Activated naive CD4-positive, alpha-beta T cell treated with anti-CD3 and anti-CD28 coated beads, Interleukin-2, amount 50 U/mL, for 24 hours (primary cell): Measurements from ENCODE around the gene RFPL1.
"Not testable (repeated sequence)": the region's sequence is repeated elsewhere in the genome, so short reads cannot be mapped to it uniquely, and the experiment has no call there.

Source experiments
- H3K27ac Mint-ChIP-seq: one replicate; pipeline ENCODE4 v1.8.0; 2021; ENCODE audit warnings: mild to moderate bottlenecking, mixed read lengths
- H3K27me3 Mint-ChIP-seq: one replicate; pipeline ENCODE4 v1.8.0; 2021; ENCODE audit warnings: mixed read lengths
- H3K36me3 Mint-ChIP-seq: one replicate; pipeline ENCODE4 v1.8.0; 2021; ENCODE audit warnings: mixed read lengths
- H3K4me1 Mint-ChIP-seq: one replicate; pipeline ENCODE4 v1.8.0; 2021; ENCODE audit warnings: mixed read lengths
- H3K4me3 Mint-ChIP-seq: one replicate; pipeline ENCODE4 v1.8.0; 2021; ENCODE audit warnings: mild to moderate bottlenecking, mixed read lengths
- H3K9me3 Mint-ChIP-seq: one replicate; pipeline ENCODE4 v1.8.0; 2021; ENCODE audit warnings: mixed read lengths

Gene RFPL1

DNA sequence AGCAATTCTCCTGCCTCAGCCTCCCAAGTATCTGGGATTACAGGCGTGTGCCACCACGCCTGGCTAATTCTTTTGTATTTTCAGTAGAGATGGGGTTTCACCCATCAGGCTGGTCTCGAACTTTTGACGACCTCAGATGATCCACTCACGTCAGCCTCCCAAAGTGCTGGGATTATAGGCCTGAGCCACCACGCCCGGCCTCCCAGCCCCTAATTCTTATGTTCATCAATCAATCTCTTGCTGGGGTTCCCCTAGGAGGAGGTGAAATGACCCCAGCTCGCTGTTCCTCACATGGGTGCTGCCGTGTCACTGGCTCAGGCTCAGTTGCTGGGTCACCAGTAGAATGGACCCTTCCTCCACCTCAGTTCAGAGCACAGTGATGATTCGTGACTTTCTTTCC is at the start of gene RFPL1:
RFPL1 (plus strand) TSS at position 301 of the 400 bp plus-strand sequence.
- H3K4me1 Mint-ChIP-seq, H3K27ac Mint-ChIP-seq, H3K36me3 Mint-ChIP-seq, H3K4me3 Mint-ChIP-seq, H3K27me3 Mint-ChIP-seq, H3K9me3 Mint-ChIP-seq: not testable (repeated sequence)

DNA sequence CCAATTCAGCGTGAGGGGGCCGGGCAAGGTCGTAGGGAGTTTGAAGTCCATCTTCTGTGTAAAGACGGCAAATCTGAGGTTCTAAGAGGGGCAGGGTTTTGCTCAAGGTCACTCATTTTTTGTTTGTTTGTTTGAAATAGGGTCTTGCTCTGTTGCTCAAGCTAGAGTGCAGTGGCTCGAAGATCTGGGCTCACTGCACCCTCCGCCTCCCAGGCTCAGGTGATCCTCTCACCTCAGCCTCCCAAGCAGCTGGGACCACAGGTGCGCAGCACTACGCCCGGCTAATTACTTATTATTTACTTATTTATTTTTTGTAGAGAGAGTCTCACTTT is 49.7 kb upstream of the RFPL1 start:
- H3K27me3 Mint-ChIP-seq = no peaks in the 10 kb centered on the region
- peaks cover 40% of the 10 kb centered on the region for H3K4me1 Mint-ChIP-seq
- peak overlapping the region; percentile 82 for H3K27ac Mint-ChIP-seq
- H3K36me3 Mint-ChIP-seq = no peaks in the 10 kb centered on the region
- no peaks in the 10 kb centered on the region for H3K9me3 Mint-ChIP-seq
- peak overlapping the region; percentile 93 for H3K4me3 Mint-ChIP-seq

DNA sequence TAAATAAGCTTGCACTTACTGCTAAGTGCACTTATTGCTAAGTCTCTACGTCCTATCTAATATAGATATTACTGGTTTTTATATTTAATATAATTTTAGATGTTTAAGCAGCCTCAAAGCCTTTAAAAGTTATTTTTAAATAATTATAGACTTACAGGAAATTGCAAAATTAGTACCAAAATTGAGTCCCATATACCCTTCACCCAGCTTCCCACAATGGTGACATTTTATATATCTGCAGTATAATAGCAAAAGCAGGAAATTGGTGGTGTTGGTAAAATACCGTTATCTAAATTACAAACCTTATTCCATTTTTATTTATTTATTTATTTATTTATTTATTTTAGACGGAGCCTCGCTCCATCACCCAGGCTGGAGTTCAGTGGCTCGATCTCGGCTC is 48.1 kb upstream of the RFPL1 start:
- no peaks in the 10 kb centered on the region for H3K9me3 Mint-ChIP-seq
- H3K27ac Mint-ChIP-seq = no peak overlapping the region
- no peaks in the 10 kb centered on the region for H3K36me3 Mint-ChIP-seq
- H3K27me3 Mint-ChIP-seq = no peaks in the 10 kb centered on the region
- peaks cover 35% of the 10 kb centered on the region for H3K4me1 Mint-ChIP-seq
- H3K4me3 Mint-ChIP-seq = no peak overlapping the region

DNA sequence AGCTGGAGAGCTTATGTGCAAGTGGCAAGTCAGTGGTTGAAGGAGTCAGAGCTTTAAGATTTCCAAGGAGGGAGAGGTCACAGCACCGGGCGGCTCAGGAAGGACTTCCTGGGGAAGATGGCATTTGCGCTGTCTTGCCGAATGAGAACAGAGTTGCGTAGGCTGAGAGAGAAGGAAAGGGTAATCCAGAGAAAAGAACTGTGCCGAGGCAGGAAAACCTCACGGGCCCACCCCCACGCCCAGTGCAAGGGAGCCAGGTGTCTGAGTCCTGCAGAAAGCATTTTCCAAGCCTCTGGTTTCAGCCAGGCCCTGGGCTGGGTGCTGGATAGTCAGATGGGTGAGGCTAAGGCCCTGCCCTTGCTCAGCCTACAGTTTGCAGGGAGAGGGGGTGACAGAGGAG is 46.8 kb upstream of the RFPL1 start:
- Mint-ChIP-seq H3K4me3 (no peak overlapping the region), H3K9me3 (no peaks in the 10 kb centered on the region), H3K4me1 (peaks cover 22% of the 10 kb centered on the region), H3K27ac (no peak overlapping the region), H3K36me3 (no peaks in the 10 kb centered on the region), H3K27me3 (no peaks in the 10 kb centered on the region)

DNA sequence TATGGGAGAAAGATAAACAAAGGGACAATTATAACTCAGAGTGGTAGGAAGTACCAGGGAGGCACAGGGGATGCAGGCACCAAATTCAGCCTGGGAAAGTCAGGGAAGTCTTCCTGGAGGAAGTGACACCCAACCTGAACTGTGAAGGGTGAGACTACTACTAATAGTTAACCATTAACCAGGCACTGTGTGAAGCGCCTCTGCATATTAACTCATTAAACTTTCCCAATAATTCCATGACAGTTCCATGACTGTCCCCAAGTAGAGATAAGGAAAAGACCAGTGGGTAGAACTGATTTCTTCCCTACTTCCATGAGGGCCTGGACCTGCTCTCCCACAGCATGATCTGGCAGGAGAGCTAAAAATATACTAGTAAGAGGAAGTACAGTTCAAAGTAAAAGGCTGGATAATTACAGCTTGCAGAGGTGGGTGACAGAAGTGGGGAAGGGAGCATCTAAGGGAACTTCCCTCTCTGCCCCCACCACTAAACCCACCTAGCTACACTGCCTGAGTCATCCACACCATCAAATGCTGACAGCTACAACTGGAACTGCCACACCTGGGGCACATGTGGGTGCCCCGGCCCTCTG is 45.3 kb upstream of the RFPL1 start:
- no peaks in the 10 kb centered on the region for H3K36me3 Mint-ChIP-seq
- no peak overlapping the region for H3K4me3 Mint-ChIP-seq
- H3K4me1 Mint-ChIP-seq = peaks cover 10% of the 10 kb centered on the region
- no peaks in the 10 kb centered on the region for H3K27me3 Mint-ChIP-seq
- H3K27ac Mint-ChIP-seq = no peak overlapping the region
- no peaks in the 10 kb centered on the region for H3K9me3 Mint-ChIP-seq

DNA sequence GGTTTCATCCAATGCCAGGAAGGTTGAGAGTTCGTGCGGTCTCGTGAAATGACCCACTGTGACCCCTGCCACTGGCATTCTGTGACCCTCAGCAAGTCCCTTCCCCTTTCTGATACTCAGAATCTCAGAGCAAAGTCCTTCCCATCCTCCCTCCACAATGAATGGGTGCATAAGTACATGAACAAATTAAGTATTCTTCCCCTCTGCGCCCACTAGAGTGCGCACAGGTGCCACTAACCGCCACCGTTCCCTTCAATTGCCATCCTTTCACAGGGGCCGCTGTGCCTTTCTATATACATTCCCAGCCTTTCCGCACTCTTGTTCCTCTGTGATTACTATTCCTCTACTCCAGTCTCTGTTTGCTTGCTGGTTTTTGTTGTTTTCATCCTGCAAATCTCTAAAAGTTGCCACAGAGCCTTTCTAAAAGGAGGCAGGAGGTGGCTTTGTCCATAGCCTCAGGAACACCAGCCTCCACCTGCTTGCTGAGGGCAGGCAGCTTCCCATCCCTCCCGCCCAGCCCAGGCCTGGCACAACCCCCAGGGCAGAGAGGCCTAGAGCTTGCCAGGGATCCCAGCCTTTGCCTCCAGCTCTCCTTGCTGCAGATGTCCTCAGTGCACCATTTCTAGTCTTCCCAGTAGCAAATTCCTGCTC is 43.3 kb upstream of the RFPL1 start:
- no peaks in the 10 kb centered on the region for H3K27me3 Mint-ChIP-seq
- H3K9me3 Mint-ChIP-seq = no peaks in the 10 kb centered on the region
- no peak overlapping the region for H3K27ac Mint-ChIP-seq
- no peak overlapping the region for H3K4me3 Mint-ChIP-seq
- no peaks in the 10 kb centered on the region for H3K36me3 Mint-ChIP-seq
- H3K4me1 Mint-ChIP-seq = peaks cover 6% of the 10 kb centered on the region

DNA sequence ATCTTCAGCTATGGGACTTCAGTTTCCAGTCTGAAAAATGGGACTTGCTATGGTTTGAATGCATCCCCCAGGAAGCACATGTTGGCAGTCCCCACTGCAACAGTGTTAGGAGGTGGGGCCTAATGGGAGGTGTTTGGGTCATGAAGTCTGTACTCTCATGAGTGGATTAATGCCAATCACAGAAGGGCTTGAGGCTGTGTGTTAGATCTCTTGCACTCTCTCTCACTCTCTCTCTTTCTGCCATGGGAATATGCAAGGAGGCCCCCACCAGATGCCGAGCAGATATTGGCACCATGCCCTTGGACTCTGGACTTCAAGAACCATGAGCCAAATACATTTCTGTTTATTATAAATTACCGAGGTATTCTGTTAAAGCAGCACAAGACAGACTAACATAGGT is 42.3 kb upstream of the RFPL1 start:
- Mint-ChIP-seq H3K9me3 (no peaks in the 10 kb centered on the region), H3K36me3 (no peaks in the 10 kb centered on the region), H3K4me1 (peaks cover 6% of the 10 kb centered on the region), H3K27me3 (no peaks in the 10 kb centered on the region), H3K27ac (no peak overlapping the region), H3K4me3 (no peak overlapping the region)

DNA sequence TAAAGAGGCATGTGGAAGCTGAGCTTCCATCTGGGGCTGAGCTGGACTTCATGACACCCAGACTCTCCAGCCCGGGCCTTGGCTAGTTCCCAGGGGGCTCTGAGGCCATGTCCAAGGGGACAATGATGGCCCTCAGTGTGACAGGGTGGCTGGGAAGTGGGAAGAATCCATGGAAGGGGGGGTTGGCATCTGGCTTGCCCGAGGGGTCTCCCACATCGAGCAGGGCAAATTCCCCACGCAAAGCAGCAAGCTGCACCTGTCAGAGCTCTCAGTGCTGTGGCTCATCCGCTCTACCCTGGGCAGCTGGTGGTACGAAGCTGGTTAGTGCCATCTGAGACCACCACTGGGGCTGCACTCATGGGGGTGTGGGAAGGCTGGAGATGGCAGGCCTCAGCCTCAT is 40.6 kb upstream of the RFPL1 start:
- Mint-ChIP-seq H3K4me3 (no peak overlapping the region), H3K36me3 (no peaks in the 10 kb centered on the region), H3K27ac (no peak overlapping the region), H3K9me3 (no peaks in the 10 kb centered on the region), H3K4me1 (peaks cover 6% of the 10 kb centered on the region), H3K27me3 (peaks cover 1% of the 10 kb centered on the region)

DNA sequence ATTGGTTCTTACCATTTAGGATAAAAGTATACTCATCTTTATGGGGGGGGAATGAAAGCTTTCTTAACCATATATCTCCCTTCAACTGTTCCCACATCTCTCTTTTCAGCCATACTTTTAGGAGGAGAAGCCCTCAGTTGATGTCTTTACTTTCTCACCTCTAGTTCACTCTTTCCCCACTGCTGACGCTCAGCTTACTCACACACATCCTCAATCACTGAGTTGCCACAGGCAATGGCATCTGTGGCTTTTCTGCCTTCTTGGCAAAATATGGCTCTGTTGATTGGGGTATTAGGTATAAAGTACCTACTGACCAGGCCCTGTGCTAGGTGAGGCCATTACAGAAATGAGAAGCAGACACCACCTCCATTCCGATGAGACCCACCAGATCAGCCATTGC is 37.8 kb upstream of the RFPL1 start:
- Mint-ChIP-seq H3K4me1 (no peaks in the 10 kb centered on the region), H3K9me3 (no peaks in the 10 kb centered on the region), H3K4me3 (no peak overlapping the region), H3K36me3 (no peaks in the 10 kb centered on the region), H3K27me3 (peaks cover 1% of the 10 kb centered on the region), H3K27ac (no peak overlapping the region)

DNA sequence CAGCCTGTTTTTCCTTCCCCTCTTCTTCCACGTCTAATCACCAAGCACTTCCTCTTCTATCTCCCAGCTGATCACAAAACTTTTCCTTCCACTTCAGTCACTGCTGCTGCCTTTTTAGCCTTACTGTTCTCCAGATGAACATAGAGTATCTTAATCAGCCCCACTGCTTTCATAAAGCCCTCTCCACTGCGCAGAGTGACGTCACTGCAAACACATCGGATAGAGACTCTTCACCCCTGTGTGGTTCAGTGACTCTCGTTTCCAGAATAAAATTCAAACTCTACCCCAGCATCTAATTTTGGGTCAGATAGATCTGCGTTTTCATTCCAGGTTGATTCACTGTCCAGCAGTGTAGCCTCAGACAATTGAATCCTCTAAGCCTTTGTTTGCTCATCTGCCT is 36.8 kb upstream of the RFPL1 start:
- not testable (repeated sequence) for H3K4me1 Mint-ChIP-seq, H3K27ac Mint-ChIP-seq

DNA sequence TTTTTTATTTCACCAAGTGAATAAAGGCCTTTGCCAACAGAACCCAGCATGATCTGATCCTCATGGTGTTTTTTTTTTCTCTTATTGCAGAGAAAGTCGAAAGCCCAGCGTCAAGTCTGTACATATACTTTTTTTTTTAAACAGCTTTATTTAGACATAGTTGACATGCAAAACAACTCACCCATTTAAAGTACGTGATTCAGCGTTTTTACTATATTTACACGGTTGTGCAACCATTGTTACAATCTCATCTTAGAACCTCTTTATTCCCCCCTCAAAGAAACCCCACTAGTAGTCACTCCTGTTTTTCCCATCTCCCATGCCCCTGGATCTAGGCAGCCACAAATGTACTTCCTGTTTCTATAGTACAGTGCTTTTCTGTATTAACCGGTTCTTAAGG is 29.4 kb upstream of the RFPL1 start:
- Mint-ChIP-seq H3K27me3 (no peaks in the 10 kb centered on the region), H3K9me3 (no peaks in the 10 kb centered on the region), H3K4me3 (no peak overlapping the region), H3K27ac (no peak overlapping the region), H3K4me1 (peaks cover 2% of the 10 kb centered on the region), H3K36me3 (no peaks in the 10 kb centered on the region)

More for the DNA sequence above, 36.8 kb upstream of the RFPL1 start:
- H3K9me3 Mint-ChIP-seq, H3K36me3 Mint-ChIP-seq, H3K4me3 Mint-ChIP-seq, H3K27me3 Mint-ChIP-seq: not testable (repeated sequence)

DNA sequence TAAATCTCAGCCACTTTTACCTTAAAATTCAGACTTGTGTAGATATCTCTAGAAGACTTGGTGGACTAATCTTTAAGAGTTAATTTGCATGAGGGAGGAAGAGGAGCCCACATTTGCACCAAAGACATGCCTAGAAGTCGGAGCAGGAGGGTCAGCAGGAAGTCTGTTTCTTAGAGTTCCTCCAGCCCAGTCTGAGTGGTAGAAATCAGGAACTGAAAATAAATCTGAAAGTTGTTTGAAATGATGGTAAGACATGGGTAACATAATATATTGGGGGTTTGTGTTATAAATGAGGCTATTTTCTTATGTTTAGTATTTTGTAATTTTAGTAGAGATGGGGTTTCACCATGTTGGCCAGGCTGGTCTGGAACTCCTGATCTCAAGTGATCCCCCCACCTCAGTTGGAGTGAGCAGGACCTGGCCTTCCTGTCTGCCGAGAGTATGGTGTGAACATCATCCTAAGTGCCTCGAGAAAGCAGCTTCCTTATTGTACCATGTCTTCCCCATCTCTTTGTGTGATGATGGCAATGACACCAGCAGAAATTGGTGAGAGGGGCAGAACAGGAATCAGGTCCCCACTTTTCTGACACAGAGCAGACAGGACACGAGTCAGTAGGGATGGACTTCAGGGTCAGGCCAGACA is 26.7 kb upstream of the RFPL1 start:
- not testable (repeated sequence) for H3K4me3 Mint-ChIP-seq, H3K36me3 Mint-ChIP-seq, H3K27me3 Mint-ChIP-seq, H3K9me3 Mint-ChIP-seq, H3K27ac Mint-ChIP-seq
- H3K4me1 Mint-ChIP-seq = peaks cover 21% of the 10 kb centered on the region

DNA sequence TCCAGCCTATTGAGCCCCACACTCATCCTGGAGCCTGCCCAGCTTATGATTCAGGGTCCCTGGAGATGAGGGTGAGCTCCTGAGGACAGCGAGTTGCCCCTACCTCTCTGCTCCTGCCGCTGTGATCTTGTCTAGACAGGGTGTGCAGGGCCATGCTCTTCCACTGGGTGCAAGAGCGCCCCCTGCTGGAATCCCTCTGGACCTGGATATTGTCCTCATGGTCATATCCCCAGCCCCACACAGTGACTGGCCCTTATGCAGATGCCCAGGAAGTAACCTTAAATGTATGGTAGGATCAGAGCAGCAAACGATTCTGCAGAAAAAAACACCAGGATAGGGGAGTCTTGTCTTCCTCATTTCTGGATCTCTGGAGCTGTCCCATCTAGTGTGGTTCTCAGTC is 25.6 kb upstream of the RFPL1 start:
- H3K27ac Mint-ChIP-seq, H3K36me3 Mint-ChIP-seq, H3K9me3 Mint-ChIP-seq, H3K4me3 Mint-ChIP-seq, H3K27me3 Mint-ChIP-seq: not testable (repeated sequence)
- peaks cover 21% of the 10 kb centered on the region for H3K4me1 Mint-ChIP-seq

DNA sequence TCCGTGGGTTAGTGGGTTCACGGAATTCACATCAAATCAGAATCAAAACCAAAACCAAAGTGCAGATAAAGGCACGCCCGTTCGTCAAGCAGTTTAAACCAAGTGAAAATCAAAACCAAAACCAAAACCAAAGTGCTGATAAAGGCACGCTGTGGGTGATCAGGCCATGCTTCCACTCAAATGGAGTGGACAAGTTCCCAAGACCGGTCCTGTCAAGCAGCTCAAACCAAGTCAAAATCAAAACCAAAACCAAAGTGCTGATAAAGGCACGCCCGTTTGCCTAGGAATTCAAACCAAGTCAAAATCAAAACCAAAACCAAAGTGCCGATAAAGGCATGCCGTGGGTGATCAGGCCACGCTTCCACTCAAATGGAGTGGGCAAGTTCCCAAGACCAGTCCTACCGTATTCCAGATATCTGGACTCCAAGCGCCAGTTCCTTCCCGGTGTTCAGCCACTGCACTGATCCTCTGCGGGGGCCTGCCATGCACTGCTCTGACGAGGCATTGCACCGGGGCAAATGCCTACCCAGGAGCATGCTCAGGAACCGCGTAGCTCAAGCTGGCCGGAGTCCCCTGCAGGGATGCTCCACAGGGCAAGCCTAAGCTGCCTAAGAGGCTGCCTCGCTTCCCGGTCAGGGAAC is 23.3 kb upstream of the RFPL1 start:
- H3K9me3 Mint-ChIP-seq, H3K36me3 Mint-ChIP-seq, H3K27me3 Mint-ChIP-seq: not testable (repeated sequence)
- Mint-ChIP-seq H3K4me3 (peak overlapping the region; percentile 85), H3K4me1 (peaks cover 21% of the 10 kb centered on the region), H3K27ac (peak overlapping the region; percentile 99)

DNA sequence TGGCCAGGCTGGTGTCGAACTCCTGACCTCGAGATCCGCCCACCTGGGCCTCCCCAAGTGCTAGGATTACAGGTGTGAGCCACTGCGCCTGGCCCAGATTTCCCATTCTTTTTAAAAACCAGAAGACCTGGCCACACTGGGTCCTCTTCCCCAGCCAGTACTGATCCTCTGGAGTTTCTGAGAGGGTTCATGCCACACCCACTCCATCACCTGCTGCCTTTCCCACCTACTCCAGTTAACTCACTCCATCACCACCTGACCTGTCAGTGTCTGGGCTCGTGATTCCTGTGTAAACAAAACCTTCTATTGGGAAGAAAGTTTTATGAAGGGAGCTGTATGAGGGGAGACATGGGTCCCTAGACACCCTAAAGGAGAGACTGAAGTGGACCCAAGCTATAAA is 19.7 kb upstream of the RFPL1 start:
- H3K27ac Mint-ChIP-seq, H3K36me3 Mint-ChIP-seq, H3K27me3 Mint-ChIP-seq, H3K4me3 Mint-ChIP-seq, H3K9me3 Mint-ChIP-seq: not testable (repeated sequence)
- peaks cover 21% of the 10 kb centered on the region for H3K4me1 Mint-ChIP-seq

DNA sequence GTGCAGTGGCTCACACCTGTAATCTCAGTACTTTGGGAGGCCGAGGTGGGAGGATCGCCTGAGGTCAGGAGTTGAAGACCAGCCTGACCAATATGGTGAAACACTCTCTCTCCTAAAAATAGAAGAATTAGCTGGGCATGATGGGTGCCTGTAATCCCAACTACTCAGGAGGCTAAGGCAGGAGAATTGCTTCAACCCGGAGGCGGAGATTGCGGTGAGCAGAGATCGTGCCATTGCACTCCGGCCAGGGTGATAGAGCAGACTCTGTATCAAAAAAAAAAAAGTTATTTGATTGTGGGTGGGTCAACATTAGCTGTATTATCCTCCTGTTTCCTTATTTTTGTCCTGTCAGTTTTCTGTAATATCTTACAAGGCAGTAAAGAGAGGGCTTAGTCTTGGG is 11.9 kb upstream of the RFPL1 start:
- Mint-ChIP-seq H3K36me3 (no peaks in the 10 kb centered on the region), H3K9me3 (no peaks in the 10 kb centered on the region), H3K4me1 (no peaks in the 10 kb centered on the region), H3K27ac (no peak overlapping the region), H3K4me3 (no peak overlapping the region), H3K27me3 (no peaks in the 10 kb centered on the region)
